LoVo (cell line): Measurements from ENCODE around the gene ADGRF5.

ENCODE experiments used
- DNase-seq: peaks from one replicate; pipeline ENCODE4 v3.0.0-alpha.2; 2016; ENCODE audit warnings: low spot score

ADGRF5 gene, protein sequence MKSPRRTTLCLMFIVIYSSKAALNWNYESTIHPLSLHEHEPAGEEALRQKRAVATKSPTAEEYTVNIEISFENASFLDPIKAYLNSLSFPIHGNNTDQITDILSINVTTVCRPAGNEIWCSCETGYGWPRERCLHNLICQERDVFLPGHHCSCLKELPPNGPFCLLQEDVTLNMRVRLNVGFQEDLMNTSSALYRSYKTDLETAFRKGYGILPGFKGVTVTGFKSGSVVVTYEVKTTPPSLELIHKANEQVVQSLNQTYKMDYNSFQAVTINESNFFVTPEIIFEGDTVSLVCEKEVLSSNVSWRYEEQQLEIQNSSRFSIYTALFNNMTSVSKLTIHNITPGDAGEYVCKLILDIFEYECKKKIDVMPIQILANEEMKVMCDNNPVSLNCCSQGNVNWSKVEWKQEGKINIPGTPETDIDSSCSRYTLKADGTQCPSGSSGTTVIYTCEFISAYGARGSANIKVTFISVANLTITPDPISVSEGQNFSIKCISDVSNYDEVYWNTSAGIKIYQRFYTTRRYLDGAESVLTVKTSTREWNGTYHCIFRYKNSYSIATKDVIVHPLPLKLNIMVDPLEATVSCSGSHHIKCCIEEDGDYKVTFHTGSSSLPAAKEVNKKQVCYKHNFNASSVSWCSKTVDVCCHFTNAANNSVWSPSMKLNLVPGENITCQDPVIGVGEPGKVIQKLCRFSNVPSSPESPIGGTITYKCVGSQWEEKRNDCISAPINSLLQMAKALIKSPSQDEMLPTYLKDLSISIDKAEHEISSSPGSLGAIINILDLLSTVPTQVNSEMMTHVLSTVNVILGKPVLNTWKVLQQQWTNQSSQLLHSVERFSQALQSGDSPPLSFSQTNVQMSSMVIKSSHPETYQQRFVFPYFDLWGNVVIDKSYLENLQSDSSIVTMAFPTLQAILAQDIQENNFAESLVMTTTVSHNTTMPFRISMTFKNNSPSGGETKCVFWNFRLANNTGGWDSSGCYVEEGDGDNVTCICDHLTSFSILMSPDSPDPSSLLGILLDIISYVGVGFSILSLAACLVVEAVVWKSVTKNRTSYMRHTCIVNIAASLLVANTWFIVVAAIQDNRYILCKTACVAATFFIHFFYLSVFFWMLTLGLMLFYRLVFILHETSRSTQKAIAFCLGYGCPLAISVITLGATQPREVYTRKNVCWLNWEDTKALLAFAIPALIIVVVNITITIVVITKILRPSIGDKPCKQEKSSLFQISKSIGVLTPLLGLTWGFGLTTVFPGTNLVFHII (N-terminal part only)

DNA sequence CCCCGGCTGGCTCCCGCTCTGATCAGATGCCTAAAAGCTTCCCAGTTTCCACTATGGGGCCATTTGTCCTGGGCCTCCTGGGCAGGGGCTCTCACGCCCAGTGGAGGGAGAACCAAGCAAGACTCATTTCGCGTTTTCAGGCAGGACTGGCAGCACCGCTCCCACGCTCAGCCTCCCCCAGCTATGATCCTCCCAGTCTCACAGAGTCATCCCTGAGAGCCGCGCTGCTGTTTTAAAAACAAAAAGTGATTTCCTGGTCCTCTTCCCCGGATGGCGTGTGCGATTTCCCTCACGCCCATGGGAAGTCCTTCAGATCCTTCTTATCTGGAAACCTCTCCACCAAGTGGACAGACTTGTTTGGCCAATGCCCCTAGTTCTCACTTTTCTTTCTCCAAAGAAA, at the start of gene ADGRF5:
TSS of gene ADGRF5 (minus strand) at position 208 of the 400 bp plus-strand sequence. CDS start 15,176 bp downstream, outside the sequence.
- DNase-seq = no peak

DNA sequence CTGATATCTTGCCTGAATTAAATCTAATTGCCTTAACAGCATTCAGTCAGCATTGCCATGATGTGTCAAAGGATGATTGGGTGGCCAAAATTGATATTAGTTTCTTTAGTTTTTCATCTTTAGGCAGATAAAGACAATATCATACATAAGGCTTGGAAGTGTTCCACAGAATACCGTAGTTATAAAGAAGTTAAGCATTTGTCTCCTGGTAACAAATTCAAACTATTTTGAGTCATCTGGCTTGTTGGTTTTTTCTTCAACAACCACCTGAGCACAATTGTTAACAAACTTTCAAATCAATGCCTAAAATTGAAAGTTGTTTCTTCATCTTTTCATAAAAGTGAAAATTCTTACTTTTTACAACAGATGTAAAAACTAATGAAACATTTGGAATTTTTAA, 47.5 kb upstream of the ADGRF5 start:
- no peak for DNase-seq

DNA sequence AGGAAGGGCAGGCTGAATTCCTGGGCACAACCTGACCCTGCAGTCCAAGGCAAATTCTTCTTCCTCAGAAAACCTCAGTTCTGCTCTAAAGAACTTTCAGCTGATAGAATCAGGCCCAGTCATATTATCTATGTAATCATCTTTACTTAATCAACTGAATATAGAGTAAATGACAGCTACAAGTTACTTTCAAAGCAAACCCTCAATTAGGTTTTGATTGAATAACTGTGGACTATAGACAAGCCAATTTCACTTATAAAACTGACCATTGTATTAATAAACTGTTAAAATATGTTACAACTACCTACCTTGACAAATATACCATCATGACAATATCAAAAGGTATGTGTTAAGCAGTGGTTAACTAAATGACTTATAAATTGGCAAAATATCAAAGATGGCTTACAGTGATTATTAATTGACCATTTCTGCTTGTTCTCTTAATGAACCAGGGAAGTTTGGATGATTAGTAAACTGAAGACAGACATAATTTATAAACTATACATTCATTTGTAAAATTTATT, 46.1 kb upstream of the ADGRF5 start:
- no peak for DNase-seq

DNA sequence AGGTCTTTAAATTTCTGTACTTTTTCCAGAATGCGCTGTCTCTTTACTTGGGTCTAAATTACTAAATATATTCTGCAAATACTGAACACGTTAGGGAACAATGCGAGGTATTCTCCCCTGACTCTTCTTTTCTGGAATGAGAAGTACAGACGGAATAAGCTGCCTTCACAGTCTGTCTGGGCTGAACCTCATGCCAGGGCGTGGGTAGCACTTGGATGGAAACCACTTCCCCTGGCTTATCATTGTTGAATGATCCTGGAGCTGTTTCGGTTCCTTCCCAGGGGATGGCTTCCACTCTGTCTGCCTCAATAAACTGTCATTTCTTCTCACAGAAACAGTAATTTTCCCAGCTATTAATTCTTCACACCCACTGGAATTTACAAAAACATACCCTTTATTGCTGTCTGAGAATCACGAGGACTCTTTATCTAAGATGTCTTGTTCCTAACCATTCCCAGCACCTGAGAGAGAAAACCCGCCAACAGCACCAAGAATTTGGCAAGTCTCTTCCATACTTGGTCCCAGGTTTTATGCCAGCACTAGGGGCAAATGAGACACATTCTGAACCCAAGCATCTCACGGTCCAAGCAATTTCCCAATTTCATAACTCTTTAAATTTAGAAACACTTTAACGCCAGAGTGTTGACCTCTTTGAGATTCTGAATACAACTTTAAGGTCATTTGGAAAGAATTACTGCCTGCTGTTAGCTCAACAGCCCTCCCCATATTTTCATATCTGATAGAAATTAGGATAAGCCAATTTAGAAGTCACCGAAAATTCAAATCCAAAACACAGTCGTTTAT, 43.2 kb upstream of the ADGRF5 start:
- no peak for DNase-seq

DNA sequence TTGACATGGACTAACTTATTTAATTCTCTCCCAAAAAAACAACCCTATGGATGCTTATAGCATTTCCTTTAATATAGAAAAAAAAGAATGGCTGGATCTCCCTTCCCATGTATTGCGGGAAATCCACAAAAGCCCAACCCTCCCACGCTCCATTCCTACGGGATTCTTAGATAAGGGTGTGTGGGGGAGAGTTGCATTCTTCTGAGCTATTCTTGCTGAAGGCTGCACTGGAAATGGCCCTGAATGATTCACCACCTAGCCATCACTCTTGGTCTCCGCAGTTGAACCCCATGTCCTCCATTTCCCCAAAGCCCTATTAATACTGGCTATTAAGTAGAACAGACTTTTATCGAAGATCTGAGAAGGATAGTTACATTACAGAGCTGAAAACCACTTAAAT, 41.9 kb upstream of the ADGRF5 start:
- DNase-seq = no peak

DNA sequence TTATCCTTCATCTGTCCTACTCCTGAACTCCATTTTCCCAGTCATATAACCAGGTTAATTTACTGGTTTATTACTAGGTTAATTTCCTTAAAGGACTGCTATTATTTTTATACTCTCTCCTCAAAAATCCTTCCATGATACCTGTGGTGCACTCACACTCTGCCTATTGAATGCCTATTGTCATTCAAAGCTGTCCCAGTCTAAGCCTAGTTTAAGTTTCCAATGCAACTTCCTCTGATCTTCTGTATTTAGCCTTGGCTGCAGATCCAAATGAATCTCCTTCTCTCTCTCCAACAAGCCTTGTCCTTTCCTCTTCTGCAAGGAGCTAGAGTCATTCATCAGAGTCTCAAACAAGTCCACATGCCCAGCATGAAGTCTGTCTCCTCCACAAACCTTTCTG, 41.3 kb upstream of the ADGRF5 start:
- no peak for DNase-seq

DNA sequence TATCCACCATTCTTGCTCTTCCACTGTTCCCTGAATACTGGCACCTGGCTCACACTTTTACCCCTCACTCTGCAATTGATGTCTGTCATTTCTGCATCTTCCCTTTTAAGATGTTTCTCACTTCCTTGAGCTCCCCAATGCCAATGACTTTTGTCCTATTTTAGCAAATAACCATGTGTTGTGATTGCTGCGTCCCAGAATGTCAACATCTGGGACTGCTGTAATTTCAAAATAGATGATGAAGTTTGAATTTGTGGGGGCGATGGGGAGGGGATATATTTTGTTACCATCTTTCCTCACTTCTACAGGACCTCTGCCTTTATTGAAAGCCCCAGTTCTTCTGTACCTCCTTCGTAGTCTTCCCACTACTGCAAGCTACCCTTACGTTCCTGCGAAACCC, 40.0 kb upstream of the ADGRF5 start:
- no peak for DNase-seq

DNA sequence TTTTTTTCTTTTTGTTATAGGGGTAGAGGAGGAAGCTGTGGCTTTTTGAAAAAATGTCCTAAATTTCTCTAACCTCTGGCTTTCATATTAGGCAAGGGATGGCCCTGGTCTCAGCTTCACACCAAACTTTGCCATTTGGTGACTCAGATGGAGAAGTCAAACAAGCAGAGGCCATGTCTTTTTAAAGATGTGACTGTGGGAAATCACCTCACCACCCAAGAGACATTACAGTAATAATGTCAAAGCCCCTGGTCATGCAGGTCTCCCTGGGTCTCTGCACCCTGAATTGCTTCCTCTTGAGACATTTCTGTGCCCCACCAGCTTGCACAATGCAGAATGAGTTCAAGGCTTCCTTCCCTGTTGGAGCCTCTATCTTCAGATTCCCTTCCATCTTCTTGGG, 39.5 kb upstream of the ADGRF5 start:
- DNase-seq = no peak

DNA sequence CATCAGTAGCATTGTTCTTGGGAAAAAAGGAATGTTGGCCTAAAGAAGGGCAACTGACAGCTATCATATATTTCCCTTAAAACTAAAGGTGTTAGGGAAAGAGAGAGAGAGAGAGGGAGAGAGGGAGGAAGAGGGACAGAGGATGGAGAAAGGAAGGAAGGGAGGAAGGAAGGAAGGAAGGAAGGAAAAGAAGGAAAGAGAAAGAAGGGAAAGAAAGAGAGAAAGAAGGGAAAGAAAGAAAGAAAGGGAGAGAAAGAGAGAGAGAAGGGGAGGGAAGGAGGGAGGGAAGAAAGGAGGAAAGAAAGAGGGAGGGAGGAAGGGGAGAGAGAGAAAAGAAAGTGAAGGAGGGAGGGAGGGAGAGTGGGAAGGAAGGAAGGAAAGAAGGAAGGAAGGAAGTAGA, 37.7 kb upstream of the ADGRF5 start:
- DNase-seq = no peak

DNA sequence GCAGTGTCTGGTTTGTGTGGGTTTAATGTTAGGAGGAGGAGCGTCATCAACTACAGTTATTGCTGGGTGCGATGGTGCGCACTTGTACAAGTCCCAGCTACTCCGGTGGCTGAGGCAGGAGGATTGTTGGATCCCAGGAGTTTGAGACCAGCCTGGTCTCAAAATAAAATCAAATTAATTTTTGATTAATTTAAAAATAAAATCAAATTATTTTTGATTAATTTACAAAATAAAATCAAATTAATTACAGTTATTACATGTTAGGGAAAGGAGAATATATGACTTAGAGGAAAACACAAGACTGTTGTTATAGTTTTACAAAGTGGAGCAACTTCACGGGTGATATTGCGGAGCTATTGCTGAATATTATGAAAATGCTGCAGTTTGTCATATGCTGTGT, 34.7 kb upstream of the ADGRF5 start:
- DNase-seq = no peak

DNA sequence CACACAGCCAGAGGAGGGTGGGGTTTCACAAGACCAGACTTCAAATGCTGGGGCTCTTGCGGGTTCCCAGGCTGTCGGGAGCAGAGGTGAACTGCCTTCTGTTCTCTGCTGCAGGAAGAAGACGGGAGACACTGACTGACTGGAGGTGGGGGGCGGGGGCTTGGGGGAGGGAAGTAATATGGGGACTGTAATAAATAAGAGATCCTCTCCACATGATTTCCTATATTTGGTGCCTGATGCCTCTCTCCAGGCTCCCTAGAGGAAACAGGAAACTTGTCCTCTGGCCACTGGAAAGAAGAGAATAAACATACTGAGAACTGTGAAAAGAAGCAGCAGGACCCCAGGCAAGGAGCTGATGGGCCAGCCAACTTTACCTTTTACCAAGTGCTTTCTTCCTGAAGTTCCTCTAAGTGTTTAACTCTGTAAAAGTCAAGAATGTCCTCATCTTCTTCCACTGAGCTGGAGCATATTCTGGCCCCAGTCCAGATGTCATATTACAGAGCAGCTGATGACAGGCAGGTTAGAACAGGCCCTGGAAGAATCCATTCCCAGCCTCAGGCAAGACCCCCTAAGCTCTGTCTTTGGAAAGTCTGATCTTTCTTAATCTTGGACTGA, 33.2 kb upstream of the ADGRF5 start:
- DNase-seq = peak; percentile 14

DNA sequence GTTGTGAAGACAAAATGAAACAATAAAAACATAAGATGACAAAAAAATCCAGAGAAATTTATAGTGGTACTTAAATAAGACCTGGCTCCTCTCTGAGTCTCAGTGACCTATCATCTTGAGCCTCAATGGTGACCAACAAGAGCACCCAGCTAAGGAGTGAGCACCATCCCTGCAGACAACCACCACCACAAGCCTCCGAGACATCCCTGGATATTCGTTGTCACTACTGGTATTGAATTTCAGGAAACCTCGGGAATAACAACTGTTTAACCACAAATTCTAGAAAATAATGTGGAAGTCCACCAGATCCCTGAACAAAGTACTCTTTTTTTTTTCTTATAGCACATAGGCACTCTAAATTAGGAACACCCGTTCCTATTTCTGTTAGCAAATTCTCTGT, 32.2 kb upstream of the ADGRF5 start:
- no peak for DNase-seq

DNA sequence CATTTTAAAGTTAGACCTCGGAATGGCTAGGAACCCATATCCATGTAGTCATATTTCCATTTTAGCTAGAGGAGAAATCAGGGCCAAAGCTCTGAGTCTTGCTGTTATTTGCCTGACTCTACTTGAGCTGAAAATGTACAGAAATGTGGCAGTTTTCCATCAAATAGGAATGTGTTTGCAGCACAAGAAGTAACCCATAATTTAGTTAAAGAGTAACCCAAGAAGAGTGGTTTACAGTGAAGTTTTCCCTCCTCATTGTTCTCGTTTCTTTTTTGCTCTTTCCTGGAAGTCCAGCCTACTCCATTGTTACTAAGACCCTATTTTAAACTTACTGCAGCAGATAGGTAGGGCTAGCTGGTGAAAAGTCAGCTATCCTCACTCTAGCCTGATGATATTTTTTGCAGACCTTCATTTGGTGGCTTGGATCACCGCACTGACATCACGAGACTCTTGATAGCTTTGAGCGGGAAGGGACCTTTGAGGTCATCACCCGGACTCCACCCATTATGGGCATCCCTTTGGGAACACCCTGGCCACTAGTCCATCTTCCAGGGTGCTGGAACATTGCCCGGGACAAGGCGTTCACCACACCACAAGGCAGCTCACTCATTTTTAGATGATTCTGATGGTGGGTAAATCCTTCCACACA, 28.0 kb upstream of the ADGRF5 start:
- DNase-seq = peak; percentile 48

DNA sequence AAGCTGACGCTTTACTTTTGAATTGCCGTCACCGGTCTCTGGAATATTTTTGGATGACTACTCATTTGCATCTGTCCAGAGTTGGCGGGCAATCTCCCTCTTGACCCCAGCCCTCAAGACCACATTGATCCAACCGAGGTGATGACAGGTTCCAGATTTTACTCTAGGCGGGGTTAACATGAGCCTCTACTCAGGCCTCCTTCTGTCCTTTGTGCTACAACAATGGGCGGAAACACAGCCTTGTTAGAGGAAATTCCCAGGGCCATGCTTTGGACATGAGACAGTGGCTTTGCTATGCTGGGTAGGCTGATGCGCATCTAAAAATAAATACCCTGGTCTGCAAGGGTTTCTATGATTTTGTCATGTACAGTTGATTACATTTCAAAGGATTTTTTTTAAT, 27.0 kb upstream of the ADGRF5 start:
- DNase-seq = no peak

DNA sequence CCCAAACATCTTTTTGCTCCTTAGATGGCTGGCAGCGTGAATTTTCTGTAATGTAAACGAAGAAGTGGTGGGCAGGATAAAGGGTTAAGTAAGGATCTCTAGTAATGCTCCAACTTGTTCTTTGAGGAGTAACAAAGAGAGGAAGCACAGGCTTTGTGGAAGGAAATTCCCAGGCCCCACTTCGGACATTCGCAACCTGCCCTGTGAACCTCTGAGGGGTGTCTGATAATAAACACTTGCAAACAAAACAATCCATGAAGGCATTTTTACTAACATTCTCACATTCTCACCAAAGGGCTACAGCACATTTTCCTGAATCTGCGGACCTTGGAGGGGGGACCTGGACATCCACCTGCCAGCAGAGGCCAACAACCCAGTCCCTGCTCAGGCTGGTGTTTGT, 25.8 kb upstream of the ADGRF5 start:
- no peak for DNase-seq

DNA sequence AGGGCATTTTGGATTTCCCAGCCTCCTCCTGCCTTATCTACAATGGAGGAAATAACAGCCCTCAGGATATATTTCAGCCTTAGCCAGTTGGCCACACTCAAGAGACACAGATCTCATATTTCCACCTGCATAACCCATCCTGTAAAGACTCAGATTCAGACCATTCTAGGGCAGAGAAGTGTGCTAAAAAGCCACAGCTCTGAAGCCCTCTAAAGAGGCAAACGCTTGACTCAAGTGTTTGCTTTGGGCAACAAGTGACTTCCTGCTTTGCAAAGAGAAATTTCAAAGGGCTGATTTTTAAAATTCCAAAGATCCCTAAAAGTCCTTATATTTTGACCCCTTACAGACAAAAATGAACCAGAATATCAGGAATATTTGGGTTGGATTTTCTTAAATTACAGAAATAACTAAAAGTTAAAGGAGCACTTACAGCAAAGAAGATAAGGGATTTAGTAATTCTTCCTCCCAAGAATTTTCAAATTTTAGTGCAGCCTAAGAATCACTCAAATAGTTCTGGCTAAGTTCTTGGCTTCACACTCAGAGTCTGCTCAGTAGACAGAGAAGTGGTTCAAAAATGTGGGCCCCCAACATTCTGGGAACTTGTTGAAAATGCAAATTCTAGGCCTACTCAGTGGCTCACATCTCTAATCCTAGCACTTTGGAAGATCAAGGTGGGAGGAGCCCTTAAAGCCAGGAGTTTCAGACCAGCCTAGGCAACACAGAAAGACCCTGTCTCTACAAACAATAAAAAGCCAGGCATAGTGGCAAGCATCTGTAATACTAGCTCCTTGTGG, 18.9 kb upstream of the ADGRF5 start:
- DNase-seq = no peak

DNA sequence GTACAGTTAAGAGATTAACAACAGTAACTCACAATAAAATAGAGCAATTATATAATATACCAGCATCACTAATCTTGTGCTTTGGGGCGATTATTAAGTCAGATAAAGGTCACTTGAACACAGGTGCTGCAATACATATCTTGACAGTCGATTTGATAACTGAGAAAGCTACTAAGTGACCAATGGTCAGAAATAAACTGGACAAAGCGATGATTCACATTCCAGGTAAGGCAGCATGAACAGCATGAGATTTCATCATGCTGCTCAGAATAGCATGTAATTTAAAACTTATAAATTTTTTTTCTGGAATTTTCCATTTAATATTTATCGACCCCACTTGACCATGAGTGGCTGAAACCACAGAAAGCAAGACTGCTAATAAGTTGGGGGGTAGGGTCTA, 15.9 kb upstream of the ADGRF5 start:
- no peak for DNase-seq

DNA sequence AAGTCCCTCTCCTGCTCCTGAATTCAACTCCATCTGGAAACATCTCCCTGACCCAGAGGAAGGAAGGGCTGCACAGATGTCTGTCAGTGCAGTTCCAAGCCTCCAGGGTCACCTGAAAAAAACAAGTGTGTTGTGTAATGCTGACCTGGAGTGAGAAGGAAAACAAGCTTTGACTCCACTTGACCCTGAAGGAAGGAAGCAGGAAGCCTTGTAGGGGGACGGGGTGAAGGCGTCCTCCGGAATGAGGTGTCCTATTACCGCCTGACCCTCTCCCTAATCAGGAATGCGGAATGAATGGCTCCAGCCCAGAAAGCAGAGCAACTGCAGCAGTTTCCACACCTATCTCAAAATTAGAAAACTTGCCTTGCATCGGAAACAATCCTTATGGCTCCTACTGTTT, 13.9 kb upstream of the ADGRF5 start:
- DNase-seq = no peak

DNA sequence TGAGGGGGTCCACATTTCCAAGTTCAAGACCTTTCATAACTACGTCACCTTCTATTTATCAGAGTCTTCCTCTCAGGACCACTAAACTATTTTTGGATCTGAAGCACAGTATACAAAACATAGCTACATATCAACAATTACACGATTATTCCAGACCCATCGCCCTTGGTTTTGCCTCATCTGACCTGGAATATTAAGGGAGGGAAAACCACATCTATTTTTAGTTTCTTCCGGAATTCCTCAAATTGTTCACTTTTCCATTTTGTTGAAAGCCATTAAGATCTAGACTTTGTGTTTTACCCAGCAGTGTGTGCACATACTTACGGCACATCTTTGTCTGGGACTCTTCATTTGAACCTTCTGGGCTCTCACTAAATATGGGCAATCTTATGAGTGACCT, 12.0 kb upstream of the ADGRF5 start:
- DNase-seq = no peak
